AG09309 (cell line): ENCODE measurements around the gene ATF7.

Source experiments
- DNase-seq: peaks from one replicate; pipeline ENCODE4 v3.0.0-alpha.2; 2010; ENCODE audit warnings: low read depth
- H3K4me3 ChIP-seq: 2 replicates; pipeline ENCODE4 v1.5.1; 2011; ENCODE audit warnings: mild to moderate bottlenecking, low read depth, low read length, moderate library complexity; ENCODE audit not compliant: control insufficient read depth
- TF ChIP-seq, protein P1 (sequence below): IDR thresholded peaks from 2 replicates; pipeline ENCODE4 v1.5.1; 2011; ENCODE audit warnings: mild to moderate bottlenecking, low read depth, low read length, inconsistent platforms; ENCODE audit not compliant: insufficient read depth, control insufficient read depth; ENCODE audit errors: missing control alignments

ATF7 gene

GRCh38 chr12:53604581-53604980 lies 21.6 kb downstream of the ATF7 start:
- DNase-seq = no peak
- TF ChIP-seq, protein P1, sequence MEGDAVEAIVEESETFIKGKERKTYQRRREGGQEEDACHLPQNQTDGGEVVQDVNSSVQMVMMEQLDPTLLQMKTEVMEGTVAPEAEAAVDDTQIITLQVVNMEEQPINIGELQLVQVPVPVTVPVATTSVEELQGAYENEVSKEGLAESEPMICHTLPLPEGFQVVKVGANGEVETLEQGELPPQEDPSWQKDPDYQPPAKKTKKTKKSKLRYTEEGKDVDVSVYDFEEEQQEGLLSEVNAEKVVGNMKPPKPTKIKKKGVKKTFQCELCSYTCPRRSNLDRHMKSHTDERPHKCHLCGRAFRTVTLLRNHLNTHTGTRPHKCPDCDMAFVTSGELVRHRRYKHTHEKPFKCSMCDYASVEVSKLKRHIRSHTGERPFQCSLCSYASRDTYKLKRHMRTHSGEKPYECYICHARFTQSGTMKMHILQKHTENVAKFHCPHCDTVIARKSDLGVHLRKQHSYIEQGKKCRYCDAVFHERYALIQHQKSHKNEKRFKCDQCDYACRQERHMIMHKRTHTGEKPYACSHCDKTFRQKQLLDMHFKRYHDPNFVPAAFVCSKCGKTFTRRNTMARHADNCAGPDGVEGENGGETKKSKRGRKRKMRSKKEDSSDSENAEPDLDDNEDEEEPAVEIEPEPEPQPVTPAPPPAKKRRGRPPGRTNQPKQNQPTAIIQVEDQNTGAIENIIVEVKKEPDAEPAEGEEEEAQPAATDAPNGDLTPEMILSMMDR = no peak
- H3K4me3 ChIP-seq = no peak overlapping the region

DNA sequence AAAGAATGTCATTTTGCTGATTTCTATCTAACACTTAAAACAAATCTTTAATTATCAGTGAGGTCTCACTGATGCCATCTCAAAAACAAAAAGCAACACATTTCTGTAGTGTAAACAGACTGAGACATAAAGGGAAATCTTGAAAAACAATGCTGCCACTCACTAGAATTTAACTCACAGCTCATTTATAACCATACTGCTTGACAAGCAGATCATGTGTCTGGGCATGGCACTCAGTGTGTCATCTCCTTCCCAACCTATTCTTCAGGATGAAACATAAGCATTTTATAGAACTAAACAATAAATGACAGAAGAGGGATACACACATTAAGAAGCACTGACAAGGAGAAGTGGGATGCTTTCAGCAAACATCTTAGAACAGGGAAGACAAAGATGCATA lies 22.4 kb downstream of the ATF7 start:
- no peak for DNase-seq
- H3K4me3 ChIP-seq = no peak overlapping the region
- TF ChIP-seq, protein P1 = no peak

GRCh38 chr12:53603196-53603595 lies 23.0 kb downstream of the ATF7 start:
- no peak overlapping the region for H3K4me3 ChIP-seq
- TF ChIP-seq, protein P1 = no peak
- no peak for DNase-seq

- TF ChIP-seq, protein P1 = no peak
- DNase-seq = no peak
- no peak overlapping the region for H3K4me3 ChIP-seq
Measured at GRCh38 chr12:53602176-53602864, 23.9 kb downstream of the ATF7 start.

DNA sequence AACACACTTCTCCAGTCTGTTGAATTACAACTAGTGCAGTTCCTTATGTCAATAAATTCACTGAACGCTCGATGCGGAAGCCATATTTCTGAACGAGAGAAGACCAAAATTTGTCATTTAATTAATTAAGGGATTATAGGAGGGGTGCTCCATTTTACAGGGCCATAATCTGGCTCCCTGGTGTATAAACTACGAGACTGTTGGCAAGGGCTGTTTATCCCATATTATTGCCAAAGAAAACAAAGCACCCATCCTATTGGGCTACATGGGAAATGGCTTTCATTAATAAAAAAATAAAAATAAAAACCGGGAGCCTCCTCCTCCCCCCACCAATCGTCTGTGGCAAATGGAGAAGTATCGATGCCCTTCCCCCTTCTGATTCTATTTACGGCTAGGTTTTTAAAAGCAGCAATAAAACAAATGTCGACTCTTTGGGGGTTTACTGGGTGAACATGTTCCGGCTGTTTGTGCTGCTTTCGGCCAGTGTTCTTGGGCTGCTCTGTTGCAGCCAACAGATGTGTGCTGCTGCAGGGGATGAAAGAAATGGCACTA lies 24.8 kb downstream of the ATF7 start:
- DNase-seq = no peak
- no peak overlapping the region for H3K4me3 ChIP-seq
- TF ChIP-seq, protein P1 = no peak

GRCh38 chr12:53600490-53601295 lies 25.5 kb downstream of the ATF7 start:
- no peak for DNase-seq
- H3K4me3 ChIP-seq = no peak overlapping the region
- TF ChIP-seq, protein P1 = no peak
